ENCODE results near the gene TOX2.

TOX2 gene

GRCh38 chr20:44001667-44002596 lies 87.3 kb downstream of the TOX2 start:
- DNase-seq (ENCODE audit: low read depth), result no peak

- DNase-seq (ENCODE audit: low read depth), result no peak
These were observed 88.2 kb downstream of the TOX2 start for GRCh38 chr20:44002861-44003260.

GRCh38 chr20:44003609-44004008 lies 89.0 kb downstream of the TOX2 start:
- DNase-seq (ENCODE audit: low read depth), result no peak

GRCh38 chr20:44004306-44004915 lies 89.8 kb downstream of the TOX2 start:
- DNase-seq (ENCODE audit: low read depth), result no peak

- no peak for DNase-seq (ENCODE audit: low read depth)
These were observed 91.0 kb downstream of the TOX2 start for GRCh38 chr20:44005661-44006060.

GRCh38 chr20:44006126-44006525 lies 91.5 kb downstream of the TOX2 start:
- DNase-seq (ENCODE audit: low read depth), result no peak

- DNase-seq (ENCODE audit: low read depth), result no peak
These were observed 91.9 kb downstream of the TOX2 start for GRCh38 chr20:44006578-44006977.

- DNase-seq (ENCODE audit: low read depth), result no peak
These were observed 94.4 kb downstream of the TOX2 start for GRCh38 chr20:44008806-44009678.

- DNase-seq (ENCODE audit: low read depth), result no peak
These were observed 95.0 kb downstream of the TOX2 start for GRCh38 chr20:44009679-44009992.

GRCh38 chr20:44010162-44010704 lies 95.6 kb downstream of the TOX2 start:
- peak; percentile 33 for DNase-seq (ENCODE audit: low read depth)

- no peak for DNase-seq (ENCODE audit: low read depth)
These were observed 96.7 kb downstream of the TOX2 start for GRCh38 chr20:44011251-44011940.

GRCh38 chr20:44012466-44013226 lies 98.0 kb downstream of the TOX2 start:
- DNase-seq (ENCODE audit: low read depth), result no peak

- no peak for DNase-seq (ENCODE audit: low read depth)
These were observed 100.4 kb downstream of the TOX2 start for GRCh38 chr20:44014807-44015732.

- no peak for DNase-seq (ENCODE audit: low read depth)
These were observed 101.1 kb downstream of the TOX2 start for GRCh38 chr20:44015733-44016103.

- DNase-seq (ENCODE audit: low read depth), result no peak
These were observed 101.9 kb downstream of the TOX2 start for GRCh38 chr20:44016525-44016924.

- DNase-seq (ENCODE audit: low read depth), result no peak
These were observed 102.6 kb downstream of the TOX2 start for GRCh38 chr20:44017211-44017610.

- no peak for DNase-seq (ENCODE audit: low read depth)
These were observed 103.2 kb downstream of the TOX2 start for GRCh38 chr20:44017905-44018258.

- no peak for DNase-seq (ENCODE audit: low read depth)
These were observed 103.7 kb downstream of the TOX2 start for GRCh38 chr20:44018259-44018941.

- no peak for DNase-seq (ENCODE audit: low read depth)
These were observed 104.4 kb downstream of the TOX2 start for GRCh38 chr20:44018942-44019637.

Measured in stimulated activated CD4-positive, alpha-beta T cell treated with anti-CD3 and anti-CD28 coated beads, Interleukin-2, amount 100 ng/mL, for 4 hours (primary cell).